ENCODE measurements around the gene MFAP1.
"Not testable (repeated sequence)": the region's sequence is repeated elsewhere in the genome, so short reads cannot be mapped to it uniquely, and the experiment has no call there.

Gene MFAP1

GRCh38 chr15:43824302-43825246 lies at the start of gene MFAP1:
TSS of gene MFAP1 (minus strand) at chr15:43824690. CDS start at chr15:43824569, 121 bp downstream.
- no peak for TF ChIP-seq CTCF (conservative IDR thresholded peaks at IDR 0.05; ENCODE audit: low read length)
- DNase-seq (ENCODE audit: low read depth): peak; percentile 97
- peak within 1 kb of the TSS; percentile 94 for H3K4me3 ChIP-seq (ENCODE audit: low read length)

- no peak for DNase-seq (ENCODE audit: low read depth)
- TF ChIP-seq CTCF (conservative IDR thresholded peaks at IDR 0.05; ENCODE audit: low read length): no peak
- H3K4me3 ChIP-seq (ENCODE audit: low read length): no peak overlapping the region
Observed at GRCh38 chr15:43873651-43874050, 49.2 kb upstream of the MFAP1 start.

- DNase-seq (ENCODE audit: low read depth): peak; percentile 83
- TF ChIP-seq CTCF (conservative IDR thresholded peaks at IDR 0.05; ENCODE audit: low read length): peak; percentile 90
- H3K4me3 ChIP-seq (ENCODE audit: low read length): no peak overlapping the region
Observed at GRCh38 chr15:43872416-43873020, 48.0 kb upstream of the MFAP1 start.

GRCh38 chr15:43871835-43872234 lies 47.3 kb upstream of the MFAP1 start:
- no peak overlapping the region for H3K4me3 ChIP-seq (ENCODE audit: low read length)
- no peak for DNase-seq (ENCODE audit: low read depth)
- TF ChIP-seq CTCF (conservative IDR thresholded peaks at IDR 0.05; ENCODE audit: low read length): no peak

- no peak for DNase-seq (ENCODE audit: low read depth)
- no peak overlapping the region for H3K4me3 ChIP-seq (ENCODE audit: low read length)
- TF ChIP-seq CTCF (conservative IDR thresholded peaks at IDR 0.05; ENCODE audit: low read length): no peak
Observed at GRCh38 chr15:43868406-43868805, 43.9 kb upstream of the MFAP1 start.

- no peak for DNase-seq (ENCODE audit: low read depth)
- TF ChIP-seq CTCF (conservative IDR thresholded peaks at IDR 0.05; ENCODE audit: low read length): no peak
- H3K4me3 ChIP-seq (ENCODE audit: low read length): no peak overlapping the region
Observed at GRCh38 chr15:43867096-43867495, 42.6 kb upstream of the MFAP1 start.

GRCh38 chr15:43866636-43867035 lies 42.1 kb upstream of the MFAP1 start:
- H3K4me3 ChIP-seq (ENCODE audit: low read length); DNase-seq (ENCODE audit: low read depth): not testable (repeated sequence)

Measured in AG10803 (cell line).